Measurements from ENCODE around the gene CEMIP. TPM values are rescaled to one million over a fixed set of nuclear protein-coding genes. Genes with fewer than 3 reads are reported as not detected.

CEMIP gene
- total RNA-seq, 1 experiment from 2014 or later: 0.07 TPM

GRCh38 chr15:80800067-80800466 lies 20.9 kb downstream of the CEMIP start:
- Histone ChIP-seq H3K4me1 (no peaks in the 10 kb centered on the region), H3K36me3 (ENCODE audit: control insufficient read depth, insufficient read depth, low read length) (no peaks in the 10 kb centered on the region), H3K27me3 (replicated peaks; ENCODE audit: control insufficient read depth, insufficient read depth, low read length) (no peaks in the 10 kb centered on the region), H3K4me3 (ENCODE audit: low read depth, low read length) (no peak overlapping the region), H3K9me3 (no peaks in the 10 kb centered on the region)
- Mint-ChIP-seq H3K4me3 (ENCODE audit: unreplicated experiment) (no peak overlapping the region), H3K9me3 (ENCODE audit: unreplicated experiment) (no peaks in the 10 kb centered on the region), H3K36me3 (ENCODE audit: insufficient read depth, unreplicated experiment) (no peaks in the 10 kb centered on the region), H3K27me3 (ENCODE audit: insufficient read depth, unreplicated experiment) (peaks cover 4% of the 10 kb centered on the region), H3K4me1 (ENCODE audit: low read depth, unreplicated experiment) (no peaks in the 10 kb centered on the region), H3K27ac (ENCODE audit: unreplicated experiment) (no peak overlapping the region)
- TF ChIP-seq, protein P1, sequence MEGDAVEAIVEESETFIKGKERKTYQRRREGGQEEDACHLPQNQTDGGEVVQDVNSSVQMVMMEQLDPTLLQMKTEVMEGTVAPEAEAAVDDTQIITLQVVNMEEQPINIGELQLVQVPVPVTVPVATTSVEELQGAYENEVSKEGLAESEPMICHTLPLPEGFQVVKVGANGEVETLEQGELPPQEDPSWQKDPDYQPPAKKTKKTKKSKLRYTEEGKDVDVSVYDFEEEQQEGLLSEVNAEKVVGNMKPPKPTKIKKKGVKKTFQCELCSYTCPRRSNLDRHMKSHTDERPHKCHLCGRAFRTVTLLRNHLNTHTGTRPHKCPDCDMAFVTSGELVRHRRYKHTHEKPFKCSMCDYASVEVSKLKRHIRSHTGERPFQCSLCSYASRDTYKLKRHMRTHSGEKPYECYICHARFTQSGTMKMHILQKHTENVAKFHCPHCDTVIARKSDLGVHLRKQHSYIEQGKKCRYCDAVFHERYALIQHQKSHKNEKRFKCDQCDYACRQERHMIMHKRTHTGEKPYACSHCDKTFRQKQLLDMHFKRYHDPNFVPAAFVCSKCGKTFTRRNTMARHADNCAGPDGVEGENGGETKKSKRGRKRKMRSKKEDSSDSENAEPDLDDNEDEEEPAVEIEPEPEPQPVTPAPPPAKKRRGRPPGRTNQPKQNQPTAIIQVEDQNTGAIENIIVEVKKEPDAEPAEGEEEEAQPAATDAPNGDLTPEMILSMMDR (IDR thresholded peaks at IDR 0.05; ENCODE audit: insufficient read depth in 1 of 2, low read depth in 1 of 2, low read length in 1 of 2, severe bottlenecking in 1 of 2, unreplicated experiment in 1 of 2): no peak
- intact Hi-C loops (cut with micrococcal nuclease; ENCODE audit: unreplicated experiment): no loop called here
- DNase-seq: no peak
- POLR2A ChIA-PET: no interaction called here
- CTCF ChIA-PET: interaction anchor here (0.7 kb wide), 1 partner anchor 237 kb away, joined by 3 read pairs; no protein-coding TSS in a partner anchor
- BruUV-seq (replicated peaks): no TSS peak

GRCh38 chr15:80801891-80802680 lies 22.9 kb downstream of the CEMIP start:
- BruUV-seq (replicated peaks): no TSS peak
- H3K4me1 Mint-ChIP-seq (ENCODE audit: low read depth, unreplicated experiment): no peaks in the 10 kb centered on the region
- no peaks in the 10 kb centered on the region for H3K4me1 ChIP-seq
- no peaks in the 10 kb centered on the region for H3K9me3 ChIP-seq
- TF ChIP-seq, protein P1 (IDR thresholded peaks at IDR 0.05; ENCODE audit: insufficient read depth in 1 of 2, low read depth in 1 of 2, low read length in 1 of 2, severe bottlenecking in 1 of 2, unreplicated experiment in 1 of 2): no peak
- H3K4me3 Mint-ChIP-seq (ENCODE audit: unreplicated experiment): no peak overlapping the region
- no peaks in the 10 kb centered on the region for H3K9me3 Mint-ChIP-seq (ENCODE audit: unreplicated experiment)
- ChIA-PET POLR2A (no interaction called here), CTCF (no interaction called here)
- no peaks in the 10 kb centered on the region for H3K36me3 ChIP-seq (ENCODE audit: control insufficient read depth, insufficient read depth, low read length)
- intact Hi-C loops (cut with micrococcal nuclease; ENCODE audit: unreplicated experiment): no loop called here
- H3K36me3 Mint-ChIP-seq (ENCODE audit: insufficient read depth, unreplicated experiment): no peaks in the 10 kb centered on the region
- no peak overlapping the region for H3K4me3 ChIP-seq (ENCODE audit: low read depth, low read length)
- no peaks in the 10 kb centered on the region for H3K27me3 ChIP-seq (replicated peaks; ENCODE audit: control insufficient read depth, insufficient read depth, low read length)
- DNase-seq: no peak
- peaks cover 2% of the 10 kb centered on the region for H3K27me3 Mint-ChIP-seq (ENCODE audit: insufficient read depth, unreplicated experiment)
- H3K27ac Mint-ChIP-seq (ENCODE audit: unreplicated experiment): no peak overlapping the region

- Histone ChIP-seq H3K36me3 (ENCODE audit: control insufficient read depth, insufficient read depth, low read length) (no peaks in the 10 kb centered on the region), H3K27me3 (replicated peaks; ENCODE audit: control insufficient read depth, insufficient read depth, low read length) (no peaks in the 10 kb centered on the region), H3K4me1 (no peaks in the 10 kb centered on the region), H3K4me3 (ENCODE audit: low read depth, low read length) (no peak overlapping the region), H3K9me3 (no peaks in the 10 kb centered on the region)
- Mint-ChIP-seq H3K9me3 (ENCODE audit: unreplicated experiment) (no peaks in the 10 kb centered on the region), H3K27me3 (ENCODE audit: insufficient read depth, unreplicated experiment) (no peaks in the 10 kb centered on the region), H3K4me1 (ENCODE audit: low read depth, unreplicated experiment) (no peaks in the 10 kb centered on the region), H3K4me3 (ENCODE audit: unreplicated experiment) (no peak overlapping the region), H3K36me3 (ENCODE audit: insufficient read depth, unreplicated experiment) (no peaks in the 10 kb centered on the region), H3K27ac (ENCODE audit: unreplicated experiment) (no peak overlapping the region)
- DNase-seq: no peak
- ChIA-PET POLR2A (no interaction called here), CTCF (no interaction called here)
- intact Hi-C loops (cut with micrococcal nuclease; ENCODE audit: unreplicated experiment): no loop called here
- BruUV-seq (replicated peaks): no TSS peak
- TF ChIP-seq, protein P1 (IDR thresholded peaks at IDR 0.05; ENCODE audit: insufficient read depth in 1 of 2, low read depth in 1 of 2, low read length in 1 of 2, severe bottlenecking in 1 of 2, unreplicated experiment in 1 of 2): no peak
Measured at GRCh38 chr15:80803580-80804525, 24.7 kb downstream of the CEMIP start.
